Measurements from ENCODE around the gene WNT7B.

Gene WNT7B

GRCh38 chr22:45977003-45977411 lies at the start of gene WNT7B:
Gene WNT7B (minus strand): TSS chr22:45977162. CDS start chr22:45976754, 408 bp downstream.
- no peak for DNase-seq (ENCODE audit: extremely low read depth in 1 of 2, low read depth in 1 of 2)

GRCh38 chr22:46025973-46026898 lies 49.3 kb upstream of the WNT7B start:
- no peak for DNase-seq (ENCODE audit: extremely low read depth in 1 of 2, low read depth in 1 of 2)

GRCh38 chr22:46025225-46025972 lies 48.4 kb upstream of the WNT7B start:
- no peak for DNase-seq (ENCODE audit: extremely low read depth in 1 of 2, low read depth in 1 of 2)

- no peak for DNase-seq (ENCODE audit: extremely low read depth in 1 of 2, low read depth in 1 of 2)
Measured at GRCh38 chr22:46024136-46024840, 47.3 kb upstream of the WNT7B start.

- no peak for DNase-seq (ENCODE audit: extremely low read depth in 1 of 2, low read depth in 1 of 2)
Measured at GRCh38 chr22:46023558-46023981, 46.6 kb upstream of the WNT7B start.

GRCh38 chr22:46022881-46023512 lies 46.0 kb upstream of the WNT7B start:
- no peak for DNase-seq (ENCODE audit: extremely low read depth in 1 of 2, low read depth in 1 of 2)

- no peak for DNase-seq (ENCODE audit: extremely low read depth in 1 of 2, low read depth in 1 of 2)
Measured at GRCh38 chr22:46021577-46021976, 44.6 kb upstream of the WNT7B start.

- DNase-seq (ENCODE audit: extremely low read depth in 1 of 2, low read depth in 1 of 2): no peak
Measured at GRCh38 chr22:46019351-46019750, 42.4 kb upstream of the WNT7B start.

- DNase-seq (ENCODE audit: extremely low read depth in 1 of 2, low read depth in 1 of 2): no peak
Measured at GRCh38 chr22:46018859-46019258, 41.9 kb upstream of the WNT7B start.

GRCh38 chr22:46017166-46017565 lies 40.2 kb upstream of the WNT7B start:
- DNase-seq (ENCODE audit: extremely low read depth in 1 of 2, low read depth in 1 of 2): no peak

GRCh38 chr22:46013460-46014416 lies 36.8 kb upstream of the WNT7B start:
- peak; percentile 78 to 82 for DNase-seq (ENCODE audit: extremely low read depth in 1 of 2, low read depth in 1 of 2)

GRCh38 chr22:46012881-46013281 lies 35.9 kb upstream of the WNT7B start:
- DNase-seq (ENCODE audit: extremely low read depth in 1 of 2, low read depth in 1 of 2): no peak

- no peak for DNase-seq (ENCODE audit: extremely low read depth in 1 of 2, low read depth in 1 of 2)
Measured at GRCh38 chr22:46012182-46012880, 35.4 kb upstream of the WNT7B start.

- no peak for DNase-seq (ENCODE audit: extremely low read depth in 1 of 2, low read depth in 1 of 2)
Measured at GRCh38 chr22:46011627-46012181, 34.7 kb upstream of the WNT7B start.

GRCh38 chr22:46010951-46011626 lies 34.1 kb upstream of the WNT7B start:
- no peak for DNase-seq (ENCODE audit: extremely low read depth in 1 of 2, low read depth in 1 of 2)

GRCh38 chr22:46010207-46010867 lies 33.4 kb upstream of the WNT7B start:
- DNase-seq (ENCODE audit: extremely low read depth in 1 of 2, low read depth in 1 of 2): no peak

- DNase-seq (ENCODE audit: extremely low read depth in 1 of 2, low read depth in 1 of 2): no peak
Measured at GRCh38 chr22:46009730-46010129, 32.8 kb upstream of the WNT7B start.
